GM12801 (cell line): ENCODE results near the gene CAPRIN1.

Source experiments
- TF ChIP-seq, protein P1 (sequence below): IDR thresholded peaks from one replicate; pipeline ENCODE4 v1.5.1; 2011; ENCODE audit warnings: control low read depth; ENCODE audit not compliant: insufficient read length; ENCODE audit errors: extremely low read depth

The CAPRIN1 gene

DNA sequence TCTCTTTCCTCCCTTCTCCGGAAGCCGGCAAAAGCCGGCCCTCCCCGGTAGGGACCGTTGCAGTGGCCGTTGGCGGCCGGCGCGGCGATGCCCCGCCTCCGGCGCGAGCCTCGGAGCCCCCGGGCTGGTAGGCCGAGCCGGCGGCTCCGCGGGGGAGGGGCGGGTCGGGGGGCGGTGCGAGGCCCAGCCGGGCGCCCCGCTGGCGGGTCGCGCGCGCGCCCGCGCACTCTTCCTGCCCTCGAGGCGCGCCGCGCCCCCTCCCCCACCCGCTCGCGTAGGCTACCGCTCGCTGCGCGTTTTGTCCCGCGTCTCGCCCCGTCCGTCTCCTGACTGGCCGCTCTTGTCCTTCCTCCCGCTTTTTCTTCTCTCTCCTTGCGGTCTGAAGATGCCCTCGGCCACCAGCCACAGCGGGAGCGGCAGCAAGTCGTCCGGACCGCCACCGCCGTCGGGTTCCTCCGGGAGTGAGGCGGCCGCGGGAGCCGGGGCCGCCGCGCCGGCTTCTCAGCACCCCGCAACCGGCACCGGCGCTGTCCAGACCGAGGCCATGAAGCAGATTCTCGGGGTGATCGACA is 591 bp downstream of the CAPRIN1 start:
- TF ChIP-seq, protein P1, sequence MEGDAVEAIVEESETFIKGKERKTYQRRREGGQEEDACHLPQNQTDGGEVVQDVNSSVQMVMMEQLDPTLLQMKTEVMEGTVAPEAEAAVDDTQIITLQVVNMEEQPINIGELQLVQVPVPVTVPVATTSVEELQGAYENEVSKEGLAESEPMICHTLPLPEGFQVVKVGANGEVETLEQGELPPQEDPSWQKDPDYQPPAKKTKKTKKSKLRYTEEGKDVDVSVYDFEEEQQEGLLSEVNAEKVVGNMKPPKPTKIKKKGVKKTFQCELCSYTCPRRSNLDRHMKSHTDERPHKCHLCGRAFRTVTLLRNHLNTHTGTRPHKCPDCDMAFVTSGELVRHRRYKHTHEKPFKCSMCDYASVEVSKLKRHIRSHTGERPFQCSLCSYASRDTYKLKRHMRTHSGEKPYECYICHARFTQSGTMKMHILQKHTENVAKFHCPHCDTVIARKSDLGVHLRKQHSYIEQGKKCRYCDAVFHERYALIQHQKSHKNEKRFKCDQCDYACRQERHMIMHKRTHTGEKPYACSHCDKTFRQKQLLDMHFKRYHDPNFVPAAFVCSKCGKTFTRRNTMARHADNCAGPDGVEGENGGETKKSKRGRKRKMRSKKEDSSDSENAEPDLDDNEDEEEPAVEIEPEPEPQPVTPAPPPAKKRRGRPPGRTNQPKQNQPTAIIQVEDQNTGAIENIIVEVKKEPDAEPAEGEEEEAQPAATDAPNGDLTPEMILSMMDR = no peak

DNA sequence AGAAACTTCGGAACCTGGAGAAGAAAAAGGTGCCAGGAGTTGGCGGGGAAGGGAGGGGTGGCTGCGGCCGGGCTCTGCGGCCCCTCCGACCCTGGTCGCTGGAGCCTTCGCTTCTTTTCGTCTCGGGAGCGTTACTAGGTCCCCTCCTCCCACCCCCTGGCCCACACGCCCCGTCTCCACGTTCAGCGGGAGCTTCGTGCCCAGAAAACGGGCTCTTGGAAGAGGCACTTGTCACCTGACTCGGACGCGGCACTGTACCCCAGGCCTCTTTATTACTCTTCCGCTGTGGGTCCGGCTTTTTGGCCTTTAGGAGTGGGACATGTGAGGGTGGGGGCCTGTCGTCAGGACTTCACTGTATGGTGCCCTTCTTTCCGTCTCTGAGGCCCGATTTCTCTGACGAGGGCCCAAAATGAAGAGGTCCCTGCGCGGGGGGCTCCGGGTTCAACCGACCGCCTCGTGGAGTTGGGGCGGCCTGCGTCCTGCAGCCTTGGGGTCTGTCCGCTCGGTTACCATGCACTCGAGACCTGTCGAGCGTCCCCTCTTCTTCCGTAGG is 1.2 kb downstream of the CAPRIN1 start:
- TF ChIP-seq, protein P1 = no peak

DNA sequence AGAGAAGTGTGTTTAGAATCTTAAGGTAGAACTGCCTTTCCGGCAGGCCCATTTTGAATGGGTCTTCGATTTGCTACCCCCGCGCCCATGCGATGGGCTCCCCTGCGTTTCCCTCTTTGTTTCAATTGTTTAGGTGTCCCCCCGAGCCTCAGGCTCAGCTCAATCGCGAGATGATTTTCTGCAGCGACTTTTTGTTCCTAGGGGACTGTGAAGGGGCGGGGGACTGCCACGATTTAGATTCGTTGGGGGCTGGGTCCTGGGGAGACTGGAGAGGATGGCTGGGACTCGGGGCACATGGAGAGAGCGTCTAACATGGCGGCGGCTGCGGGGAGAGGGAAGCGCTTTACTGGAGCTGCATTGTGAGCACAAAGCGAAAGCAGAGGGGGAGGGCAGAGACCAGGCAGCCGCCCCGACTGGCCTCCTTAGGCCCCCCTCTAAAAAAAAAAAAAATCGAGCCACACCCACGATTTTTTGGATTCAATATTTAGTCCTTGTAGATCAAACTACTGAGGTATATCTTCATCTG is 1.7 kb downstream of the CAPRIN1 start:
- TF ChIP-seq, protein P1 = no peak

DNA sequence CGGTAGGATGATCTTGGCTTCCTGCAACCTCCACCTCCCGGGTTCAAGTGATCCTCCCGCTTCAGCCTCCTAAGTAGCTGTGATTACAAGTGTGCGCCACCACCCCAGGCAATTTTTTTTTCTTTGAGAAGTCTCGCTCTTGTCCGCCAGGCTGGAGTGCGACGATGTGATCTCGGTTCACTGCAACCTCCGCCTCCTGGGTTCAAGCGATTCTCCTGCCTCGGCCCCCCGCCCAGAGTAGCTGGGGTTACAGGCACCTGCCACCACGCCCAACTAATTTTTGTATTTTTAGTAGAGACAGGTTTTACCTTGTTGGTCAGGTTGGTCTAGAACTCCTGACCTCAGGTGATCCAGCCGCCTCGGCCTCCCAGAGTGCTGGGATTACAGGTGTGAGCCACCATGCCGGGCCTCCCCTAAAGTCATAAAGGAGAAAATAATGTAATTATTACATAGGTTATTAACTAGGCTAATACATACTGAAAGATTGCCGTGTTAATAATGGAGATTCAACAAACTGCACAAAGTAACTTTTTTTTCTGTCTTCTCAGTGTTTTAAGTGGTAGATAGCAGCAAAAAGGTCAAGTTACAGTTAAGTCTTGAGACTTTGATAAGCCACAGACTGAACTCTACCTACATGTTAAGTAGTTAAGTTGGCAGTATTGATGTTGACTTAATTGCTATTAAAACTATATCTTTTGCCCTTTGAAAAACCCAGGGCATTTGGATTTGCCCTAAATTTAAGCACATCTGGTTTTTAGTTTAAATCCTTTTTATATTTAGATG is 3.9 kb downstream of the CAPRIN1 start:
- TF ChIP-seq, protein P1 = no peak

DNA sequence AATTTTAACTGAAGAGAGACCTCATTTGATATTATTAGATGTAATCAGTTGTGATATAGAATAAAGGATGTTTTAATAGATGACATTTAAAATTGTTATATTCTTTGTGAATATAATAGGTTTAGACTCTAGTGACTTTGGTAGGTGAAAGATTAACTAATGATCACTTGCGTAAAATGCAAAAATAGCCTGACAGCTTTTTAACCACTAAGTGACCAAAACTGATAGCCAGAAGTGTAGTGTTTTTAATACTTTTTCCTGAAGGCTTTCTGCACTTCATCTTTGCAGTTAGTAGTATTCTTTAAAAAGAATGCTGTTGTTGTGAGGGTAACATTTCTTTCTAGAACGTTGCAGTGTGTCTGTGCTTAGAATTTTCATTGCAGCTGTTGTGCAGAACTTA is 5.1 kb downstream of the CAPRIN1 start:
- TF ChIP-seq, protein P1 = no peak

DNA sequence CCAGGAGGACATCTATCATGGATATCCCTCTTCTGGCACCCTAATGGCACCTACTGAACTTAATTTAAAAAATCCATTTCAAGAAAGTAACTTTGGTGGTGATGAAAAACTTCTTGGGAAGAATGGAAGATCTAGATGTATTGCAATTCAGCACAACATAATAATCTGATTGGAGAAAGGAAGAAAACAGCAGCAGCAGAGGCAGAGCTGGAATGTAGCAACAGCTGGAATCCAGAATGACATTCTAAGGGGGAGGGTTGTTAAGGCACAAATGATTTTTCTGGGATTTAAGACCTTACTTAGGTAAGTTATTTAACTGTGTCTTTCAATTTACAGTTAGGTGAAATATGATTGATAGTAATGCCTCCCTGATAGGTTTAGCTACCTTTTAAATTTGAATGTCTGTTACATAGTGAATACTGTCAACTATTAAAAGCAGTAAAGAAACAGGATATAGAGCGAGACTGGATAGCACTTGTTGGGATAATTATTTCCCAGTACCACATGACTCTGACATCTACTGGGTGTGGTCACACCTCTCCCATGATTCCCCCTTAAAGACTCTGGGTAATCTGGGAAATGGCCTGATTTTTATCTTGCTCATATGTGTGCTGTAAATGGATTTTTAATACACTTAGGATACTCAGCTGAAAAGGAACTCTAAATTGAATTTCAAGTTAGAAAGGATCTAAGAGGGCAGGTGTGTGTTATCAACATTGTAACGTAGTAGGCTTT is 11.7 kb downstream of the CAPRIN1 start:
- TF ChIP-seq, protein P1 = no peak

DNA sequence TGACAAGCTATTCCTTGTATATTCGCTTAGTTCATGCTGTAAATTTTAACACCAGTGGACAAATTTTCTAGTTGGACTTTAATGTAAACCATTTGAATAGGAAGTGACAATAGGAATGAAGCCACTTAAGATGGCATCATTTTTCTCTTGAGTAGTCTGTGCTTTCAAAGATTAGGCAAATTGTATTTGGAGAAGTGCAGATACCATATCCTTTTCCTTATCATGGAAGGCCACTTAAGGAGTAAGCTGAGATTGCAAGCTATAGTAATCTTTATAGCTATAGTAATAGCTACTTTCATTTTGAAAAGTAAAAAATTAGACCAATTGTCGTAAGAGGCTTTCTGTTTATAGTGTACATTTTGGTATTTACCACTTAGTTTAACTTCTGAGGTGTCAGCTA is 12.8 kb downstream of the CAPRIN1 start:
- TF ChIP-seq, protein P1 = no peak
